Tibial artery (tissue), 4 donors: ENCODE results near the gene GFER.

Source experiments
- DNase-seq, 2 donors: peaks; one replicate each; pipeline ENCODE4 v3.0.0-alpha.2; 2019
- H3K27ac ChIP-seq, 2 donors: fragments of 200-600 bp; sonication (generic) in 1 of 2; 1 replicate in 1 of 2; 2 replicates in 1 of 2; pipeline ENCODE4 v1.5.1; 2018 to 2019; ENCODE audit warnings: mild to moderate bottlenecking in 1 of 2
- H3K27me3 ChIP-seq, 2 donors: fragments of 200-600 bp; sonication (generic) in 1 of 2; one replicate each; pipeline versions ENCODE4 v1.5.1 to v1.6.0; 2016 to 2019
- H3K36me3 ChIP-seq, 3 donors: fragments of 200-600 bp; sonication (generic) in 2 of 3; one replicate each; pipeline ENCODE4 v1.5.1; 2016 to 2019; ENCODE audit warnings: mild to moderate bottlenecking in 2 of 3
- H3K4me1 ChIP-seq, 4 donors: fragments of 200-600 bp; sonication (generic) in 2 of 4; 1 replicate in 3 of 4; 2 replicates in 1 of 4; pipeline ENCODE4 v1.5.1; 2016 to 2019
- H3K4me3 ChIP-seq, 2 donors: fragments of 200-600 bp; sonication (generic) in 1 of 2; 1 replicate in 1 of 2; 2 replicates in 1 of 2; pipeline ENCODE4 v1.5.1; 2018 to 2019; ENCODE audit warnings: mild to moderate bottlenecking in 2 of 2
- H3K9me3 ChIP-seq, 3 donors: fragments of 200-600 bp; sonication (generic) in 1 of 3; one replicate each; pipeline ENCODE4 v1.5.1; 2016 to 2019
- CTCF ChIP-seq, 2 experiments: fragments of 200-600 bp in 1 of 2; fragments of 450-650 bp in 1 of 2; IDR thresholded peaks; one replicate each; pipeline ENCODE4 v1.5.1; 2017 to 2019; ENCODE audit warnings: antibody characterized with exemption in 2 of 2, mild to moderate bottlenecking in 1 of 2, moderate library complexity in 1 of 2
- intact Hi-C: fragments of 100-400 bp; cut with DNase I; formaldehyde crosslinking; loops from one replicate; pipeline ENCODE4 v1.15.0; 2023; ENCODE audit warnings: low total_unique reads

GFER gene

DNA sequence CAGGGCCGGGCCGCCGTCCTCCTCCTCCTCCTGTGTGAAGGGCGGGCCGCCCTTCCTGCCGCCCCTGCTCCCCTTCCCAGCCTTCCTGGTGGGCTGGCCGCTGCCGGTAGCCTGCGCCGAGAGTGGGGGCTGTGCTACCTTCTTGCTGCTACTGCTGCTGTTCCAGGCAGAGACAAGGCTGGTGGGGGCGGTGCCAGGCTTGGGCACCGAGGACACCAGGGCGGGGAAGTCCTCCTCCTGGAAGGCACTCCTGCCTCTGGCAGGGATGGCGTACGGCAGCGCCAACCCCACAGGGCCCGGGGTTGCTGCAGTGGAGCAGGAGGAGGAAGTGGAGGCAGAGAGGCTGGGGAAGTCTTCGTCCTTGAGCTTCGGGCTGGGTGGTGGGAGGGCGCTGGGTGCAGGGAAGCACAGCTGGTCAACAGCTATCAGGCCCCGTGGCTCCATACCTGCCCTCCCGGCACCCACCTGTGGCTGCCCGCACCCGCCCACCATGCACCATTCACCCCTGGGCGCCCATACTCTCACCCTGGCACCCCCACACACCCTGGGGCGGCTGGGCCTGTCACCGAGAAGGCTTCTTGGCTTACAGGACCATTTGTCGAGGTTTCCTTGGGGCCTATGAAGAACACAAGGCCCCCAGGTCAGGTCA, 16.0 kb downstream of the GFER start:
- peaks cover 0 to 15% (median 12%) of the 10 kb centered on the region in 4 donors for H3K4me1 ChIP-seq
- peaks cover 59 to 71% (median 60%) of the 10 kb centered on the region in 3 donors for H3K36me3 ChIP-seq
- intact Hi-C loops, result no loop called here
- H3K4me3 ChIP-seq, result no peak overlapping the region
- no peak for TF ChIP-seq CTCF (IDR thresholded peaks at IDR 0.05)
- H3K27ac ChIP-seq, result no peak overlapping the region
- no peaks in the 10 kb centered on the region for H3K27me3 ChIP-seq
- H3K9me3 ChIP-seq, result no peaks in the 10 kb centered on the region
- DNase-seq, result no peak

- Histone ChIP-seq H3K27me3 (no peaks in the 10 kb centered on the region), H3K4me1 (peaks cover 0 to 26% (median 22%) of the 10 kb centered on the region in 4 donors), H3K9me3 (no peaks in the 10 kb centered on the region), H3K27ac (no peak overlapping the region), H3K4me3 (no peak overlapping the region), H3K36me3 (peaks cover 59 to 75% (median 60%) of the 10 kb centered on the region in 3 donors)
- no peak for DNase-seq
- intact Hi-C loops, result no loop called here
- TF ChIP-seq CTCF (IDR thresholded peaks at IDR 0.05), result no peak
Measured at GRCh38 chr16:2001035-2001434, 17.0 kb downstream of the GFER start.

- intact Hi-C loops, result no loop called here
- TF ChIP-seq CTCF (IDR thresholded peaks at IDR 0.05), result no peak
- no peak overlapping the region for H3K4me3 ChIP-seq
- no peak for DNase-seq
- H3K4me1 ChIP-seq, result peaks cover 0 to 32% (median 27%) of the 10 kb centered on the region in 4 donors
- H3K9me3 ChIP-seq, result no peaks in the 10 kb centered on the region
- peaks cover 59 to 74% (median 60%) of the 10 kb centered on the region in 3 donors for H3K36me3 ChIP-seq
- H3K27me3 ChIP-seq, result no peaks in the 10 kb centered on the region
- no peak overlapping the region for H3K27ac ChIP-seq
Measured at GRCh38 chr16:2001456-2002355, 17.7 kb downstream of the GFER start.

GRCh38 chr16:2002406-2003230, 18.6 kb downstream of the GFER start:
- H3K9me3 ChIP-seq, result no peaks in the 10 kb centered on the region
- H3K27me3 ChIP-seq, result no peaks in the 10 kb centered on the region
- DNase-seq, result no peak
- intact Hi-C loops, result no loop called here
- H3K4me1 ChIP-seq, result peaks cover 0 to 42% (median 36%) of the 10 kb centered on the region in 4 donors
- no peak overlapping the region for H3K4me3 ChIP-seq
- TF ChIP-seq CTCF (IDR thresholded peaks at IDR 0.05), result no peak
- no peak overlapping the region for H3K27ac ChIP-seq
- H3K36me3 ChIP-seq, result peaks cover 53 to 67% (median 59%) of the 10 kb centered on the region in 3 donors

DNA sequence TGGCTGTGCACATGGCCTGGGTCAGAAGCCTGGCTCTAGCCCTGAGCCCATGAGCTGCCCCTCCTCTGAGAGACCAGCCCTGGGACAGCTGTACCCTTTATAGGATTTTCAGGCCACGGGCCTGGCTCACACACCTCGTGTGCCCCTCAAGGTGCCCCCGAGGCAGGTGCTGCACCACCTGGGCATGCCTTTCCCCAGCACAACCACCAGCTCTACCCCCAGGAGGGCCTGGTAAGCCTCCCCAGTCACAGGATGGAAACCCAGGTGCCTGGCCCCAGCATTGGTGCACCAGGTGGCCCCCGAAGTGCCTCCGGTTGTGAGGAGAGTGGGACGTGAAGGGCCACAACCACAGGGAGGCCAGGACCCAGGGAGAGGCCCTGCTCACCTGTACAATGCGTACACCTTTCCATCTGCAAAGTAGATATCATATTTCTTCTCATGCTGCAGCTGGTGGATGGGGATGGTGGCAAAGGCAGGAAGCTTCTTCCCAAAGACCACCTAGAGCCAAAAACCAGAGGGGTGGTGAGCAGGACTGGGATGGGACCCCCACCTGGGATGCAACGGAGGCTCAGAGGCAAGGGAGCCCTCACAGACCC, 19.3 kb downstream of the GFER start:
- no peak overlapping the region for H3K27ac ChIP-seq
- no peaks in the 10 kb centered on the region for H3K9me3 ChIP-seq
- TF ChIP-seq CTCF (IDR thresholded peaks at IDR 0.05), result no peak
- H3K27me3 ChIP-seq, result no peaks in the 10 kb centered on the region
- peaks cover 47 to 60% (median 52%) of the 10 kb centered on the region in 3 donors for H3K36me3 ChIP-seq
- intact Hi-C loops, result no loop called here
- no peak overlapping the region for H3K4me3 ChIP-seq
- H3K4me1 ChIP-seq, result peaks cover 0 to 49% (median 44%) of the 10 kb centered on the region in 4 donors
- DNase-seq, result no peak
